Body of pancreas (tissue), 4 donors: Measurements from ENCODE around the gene ULK2. TPM values are rescaled to one million over a fixed set of nuclear protein-coding genes. Genes with fewer than 3 reads are reported as not detected.

Experiments used
- ATAC-seq: fragments of 150-250 bp; one replicate; pipeline ENCODE4 v1.9.1; 2016
- DNase-seq, 4 donors: peaks; one replicate each; pipeline ENCODE4 v3.0.0-alpha.2; 2019
- H3K27ac ChIP-seq, 4 donors: fragments of 200-600 bp; sonication (generic); 1 replicate in 3 of 4; 2 replicates in 1 of 4; pipeline versions ENCODE4 v1.5.1 to v1.6.1; 2016 to 2019; ENCODE audit warnings: mild to moderate bottlenecking in 1 of 4, mixed read lengths in 1 of 4, moderate library complexity in 1 of 4
- H3K27me3 ChIP-seq, 2 donors: fragments of 200-600 bp; sonication (generic); one replicate each; pipeline ENCODE4 v1.6.0; 2016; ENCODE audit warnings: mild to moderate bottlenecking in 1 of 2
- H3K36me3 ChIP-seq, 2 donors: fragments of 200-600 bp; sonication (generic); replicated peaks in 1 of 2; 2 replicates each; pipeline ENCODE4 v1.5.1; 2016; ENCODE audit warnings: low read depth in 2 of 2; ENCODE audit not compliant: insufficient read depth in 1 of 2
- H3K4me1 ChIP-seq: fragments of 200-600 bp; sonication (generic); one replicate; pipeline ENCODE4 v1.6.0; 2016
- H3K4me3 ChIP-seq, 2 donors: fragments of 200-600 bp; sonication (generic); 1 replicate in 1 of 2; 2 replicates in 1 of 2; pipeline ENCODE4 v1.5.1; 2016 to 2019
- H3K9me3 ChIP-seq, 3 donors: fragments of 200-600 bp; sonication (generic); 1 replicate in 2 of 3; 2 replicates in 1 of 3; pipeline ENCODE4 v1.5.1; 2016
- POLR2A ChIP-seq, 3 donors: fragments of 450-650 bp; IDR thresholded peaks; one replicate each; pipeline ENCODE4 v1.6.1; 2016; ENCODE audit warnings: antibody characterized with exemption in 3 of 3, mild to moderate bottlenecking in 2 of 3
- WGBS, 2 donors: methylation state at CpG; one replicate each; pipeline ENCODE4 v1.1.5; 2017; 5-methylcytosine and 5-hydroxymethylcytosine counted together
- intact Hi-C: fragments of 100-400 bp; cut with DNase I; formaldehyde crosslinking; loops from one replicate; pipeline ENCODE4 v1.15.1; 2023
- small RNA-seq: library from RNA; depleted of rRNA; stranded (forward); fragments of <200 nt; gene quantifications from one replicate; pipeline ENCODE3, GENCODE V24; 2016
- total RNA-seq, 2 donors: library from RNA; depleted of rRNA; stranded (reverse); fragments of >200 nt; gene quantifications; one replicate each; pipeline ENCODE4 v1.1.0, GENCODE V29; 2016
- TF ChIP-seq, protein P1 (sequence below), 7 experiments: fragments of 450-650 bp in 4 of 7; fragments of 200-600 bp in 3 of 7; sonication (generic) in 3 of 7; IDR thresholded peaks; one replicate each; pipeline ENCODE4 v1.5.1; 2016 to 2019; ENCODE audit warnings: antibody characterized with exemption in 7 of 7

ULK2 gene
- total RNA-seq, 2 donors from 2014 or later: 10.1 to 28.3 TPM

DNA sequence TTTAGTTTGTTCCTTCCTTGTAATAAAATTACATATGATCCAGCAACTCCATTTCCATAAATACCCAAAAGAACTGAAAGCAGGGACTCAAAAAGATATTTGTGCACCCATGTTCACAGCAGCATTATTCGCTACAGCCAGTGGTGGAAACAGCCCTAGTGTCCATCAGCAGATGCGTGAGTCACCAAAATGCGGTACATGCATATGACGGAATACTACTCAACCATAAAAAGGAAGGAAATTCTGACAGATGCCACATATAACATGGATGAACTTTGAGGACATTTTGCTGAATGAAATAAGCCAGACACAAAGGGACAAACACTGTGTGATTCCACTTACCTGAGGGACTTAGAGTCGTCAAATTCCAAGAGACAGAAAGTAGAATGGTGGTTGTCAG is 142.2 kb downstream of the ULK2 start:
- peak overlapping the region in 1 of 4 donors; percentile 6 for H3K27ac ChIP-seq
- no peak overlapping the region for H3K4me3 ChIP-seq
- no peaks in the 10 kb centered on the region for H3K36me3 ChIP-seq
- WGBS, 2 donors: 86 to 98% methylated on average over 5 of the region's 5 CpGs
- H3K27me3 ChIP-seq: no peaks in the 10 kb centered on the region
- ATAC-seq: no peak
- DNase-seq: peak in 1 of 4 donors; percentile 20
- H3K9me3 ChIP-seq: no peaks in the 10 kb centered on the region
- peaks cover 38% of the 10 kb centered on the region for H3K4me1 ChIP-seq
- intact Hi-C loops: no loop called here
- no peak for TF ChIP-seq POLR2A (IDR thresholded peaks at IDR 0.05)
- TF ChIP-seq, protein P1, sequence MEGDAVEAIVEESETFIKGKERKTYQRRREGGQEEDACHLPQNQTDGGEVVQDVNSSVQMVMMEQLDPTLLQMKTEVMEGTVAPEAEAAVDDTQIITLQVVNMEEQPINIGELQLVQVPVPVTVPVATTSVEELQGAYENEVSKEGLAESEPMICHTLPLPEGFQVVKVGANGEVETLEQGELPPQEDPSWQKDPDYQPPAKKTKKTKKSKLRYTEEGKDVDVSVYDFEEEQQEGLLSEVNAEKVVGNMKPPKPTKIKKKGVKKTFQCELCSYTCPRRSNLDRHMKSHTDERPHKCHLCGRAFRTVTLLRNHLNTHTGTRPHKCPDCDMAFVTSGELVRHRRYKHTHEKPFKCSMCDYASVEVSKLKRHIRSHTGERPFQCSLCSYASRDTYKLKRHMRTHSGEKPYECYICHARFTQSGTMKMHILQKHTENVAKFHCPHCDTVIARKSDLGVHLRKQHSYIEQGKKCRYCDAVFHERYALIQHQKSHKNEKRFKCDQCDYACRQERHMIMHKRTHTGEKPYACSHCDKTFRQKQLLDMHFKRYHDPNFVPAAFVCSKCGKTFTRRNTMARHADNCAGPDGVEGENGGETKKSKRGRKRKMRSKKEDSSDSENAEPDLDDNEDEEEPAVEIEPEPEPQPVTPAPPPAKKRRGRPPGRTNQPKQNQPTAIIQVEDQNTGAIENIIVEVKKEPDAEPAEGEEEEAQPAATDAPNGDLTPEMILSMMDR (IDR thresholded peaks at IDR 0.05): no peak

DNA sequence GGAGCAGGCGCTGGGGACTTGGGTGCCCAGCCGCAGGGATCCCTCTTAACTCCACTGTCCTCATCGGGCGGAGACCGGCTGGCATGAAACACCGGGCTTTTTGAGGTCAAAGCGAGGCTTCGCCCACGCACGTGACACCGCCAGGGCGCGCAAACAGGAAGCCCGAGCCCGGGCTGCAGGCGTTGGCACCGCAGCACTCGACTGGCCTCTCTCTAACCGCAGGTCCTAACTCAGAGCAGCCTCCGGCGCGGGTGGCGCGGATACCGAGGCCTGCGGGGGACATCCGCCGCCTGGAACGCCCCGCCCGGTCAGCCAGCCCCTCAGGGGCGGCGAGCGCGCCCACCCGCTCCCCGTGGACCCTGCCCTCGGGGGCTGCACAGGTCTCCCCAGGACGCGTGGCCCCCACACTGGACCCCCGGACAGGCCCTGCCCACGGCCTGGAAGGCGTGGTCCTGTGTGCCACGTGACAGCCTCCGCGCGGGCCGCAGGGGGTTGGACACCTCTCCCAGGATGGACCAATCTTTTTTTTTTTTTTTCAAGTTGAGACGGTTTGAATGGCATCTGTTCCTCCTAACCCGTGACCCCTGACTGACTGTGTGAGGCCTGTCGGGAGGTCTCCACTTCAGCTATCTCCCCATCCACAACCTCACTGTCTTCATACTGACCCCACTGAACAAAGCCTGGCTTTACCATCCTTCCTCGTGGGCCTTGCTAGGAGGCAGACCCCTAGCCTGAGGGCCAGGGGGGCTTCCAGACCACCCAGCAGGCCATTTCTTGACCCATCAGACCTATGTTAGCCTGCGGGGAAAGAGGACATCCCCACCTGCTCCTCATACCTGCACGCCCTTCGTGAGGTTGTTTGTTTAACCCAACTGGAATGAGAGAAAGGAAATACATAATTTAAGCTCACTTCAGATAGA is 143.0 kb downstream of the ULK2 start:
- Histone ChIP-seq H3K36me3 (no peaks in the 10 kb centered on the region), H3K27ac (peak overlapping the region in 3 of 4 donors; percentile 6 to 47 (median 20)), H3K4me3 (no peak overlapping the region), H3K9me3 (no peaks in the 10 kb centered on the region), H3K4me1 (peaks cover 41% of the 10 kb centered on the region), H3K27me3 (no peaks in the 10 kb centered on the region)
- intact Hi-C loops: no loop called here
- DNase-seq (peak; percentile 48 to 70 (median 54)), ATAC-seq (no peak)
- TF ChIP-seq, protein P1 (IDR thresholded peaks at IDR 0.05): no peak
- peak in 1 of 3 donors; percentile 22 for TF ChIP-seq POLR2A (IDR thresholded peaks at IDR 0.05)
- WGBS, 2 donors: 34 to 46% methylated on average over 25 to 48 of the region's 55 CpGs

DNA sequence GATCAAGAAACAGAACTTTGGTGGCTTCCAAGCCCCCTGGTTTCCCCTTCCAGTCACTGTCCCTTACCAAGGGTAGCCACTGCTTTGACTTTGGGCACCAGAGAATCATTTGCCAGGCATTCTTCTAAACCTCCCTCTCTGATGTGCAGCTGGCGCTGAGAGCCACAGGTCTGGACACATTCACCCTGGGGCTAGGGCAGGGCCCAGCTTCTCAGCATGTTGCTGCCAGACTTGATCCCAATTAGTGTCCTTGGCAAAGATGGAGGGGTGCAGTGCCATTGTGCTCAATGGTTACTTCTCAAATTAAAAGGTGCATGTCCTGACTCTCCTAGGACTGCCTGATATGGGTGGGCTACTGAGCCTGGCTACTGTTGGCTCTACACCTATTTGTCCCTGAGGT is 143.8 kb downstream of the ULK2 start:
- Histone ChIP-seq H3K4me1 (peaks cover 41% of the 10 kb centered on the region), H3K9me3 (no peaks in the 10 kb centered on the region), H3K27ac (no peak overlapping the region), H3K4me3 (no peak overlapping the region), H3K36me3 (no peaks in the 10 kb centered on the region), H3K27me3 (no peaks in the 10 kb centered on the region)
- WGBS, 2 donors: 80 to 100% methylated on average over 1 of the region's 1 CpG
- ATAC-seq (no peak), DNase-seq (no peak)
- no peak for TF ChIP-seq POLR2A (IDR thresholded peaks at IDR 0.05)
- TF ChIP-seq, protein P1 (IDR thresholded peaks at IDR 0.05): no peak
- intact Hi-C loops: no loop called here

Small RNA genes within 50 kb of the gene (small RNA-seq; reads per million reads assigned to genes)
- gene AC015726.2: not detected

Other genes with a start within 250 kb of the ULK2 start
- gene ALDH3A2, start 219.2 kb downstream of the ULK2 start, total RNA-seq: 100 to 1,000 TPM; 128 to 131 TPM
- under 1 TPM in 1 of 2 donors, not detected in 1; 0.26 TPM for gene SLC47A2, start 151.4 kb downstream of the ULK2 start, total RNA-seq
- 1 to 10 TPM in 1 of 2 donors, under 1 TPM in 1; 0.33 to 1.8 TPM for gene ALDH3A1, start 119.6 kb downstream of the ULK2 start, total RNA-seq
- 10 to 100 TPM; 11.9 to 13.2 TPM for gene AKAP10, start 109.9 kb upstream of the ULK2 start, total RNA-seq
- 10 to 100 TPM; 15.8 to 17.4 TPM for gene SPECC1, start 141.4 kb upstream of the ULK2 start, total RNA-seq